GM12878 (cell line): ENCODE data around the gene LAP3. TPM values are rescaled to one million over a fixed set of nuclear protein-coding genes. Genes with fewer than 3 reads are reported as not detected.
A peak's percentile ranks its signal among the peaks of the same experiment; 100 is the strongest.

Source experiments
- CBX3 ChIP-seq: fragments of 200-600 bp; sonication (generic); IDR thresholded peaks from 2 replicates; pipeline ENCODE4 v1.6.1; 2016; ENCODE audit warnings: low read depth, borderline replicate concordance
- CHD1 ChIP-seq: IDR thresholded peaks from 2 replicates; pipeline ENCODE4 v1.6.1; 2012; ENCODE audit warnings: low read depth, low read length, improper control_type of control experiment
- CHD4 ChIP-seq: fragments of 200-600 bp; sonication (generic); IDR thresholded peaks from 2 replicates; pipeline ENCODE4 v1.6.1; 2016; ENCODE audit warnings: mild to moderate bottlenecking
- CREM ChIP-seq: IDR thresholded peaks from 2 replicates; pipeline ENCODE4 v1.6.1; 2014; ENCODE audit warnings: antibody characterized with exemption, low read depth
- CTCF ChIP-seq, 3 experiments: IDR thresholded peaks in 2 of 3; conservative IDR thresholded peaks in 1 of 3; 2 replicates each; pipeline ENCODE4 v1.5.1; 2011; ENCODE audit warnings: low read depth in 3 of 3, low read length in 3 of 3, mild to moderate bottlenecking in 3 of 3, control low read depth in 2 of 3, moderate library complexity in 2 of 3, inconsistent platforms in 1 of 3, mixed read lengths in 1 of 3; ENCODE audit not compliant: control insufficient read depth in 2 of 3, insufficient read depth in 1 of 3; ENCODE audit errors: extremely low read depth in 1 of 3
- HDAC2 ChIP-seq: fragments of 200-600 bp; sonication (generic); IDR thresholded peaks from 2 replicates; pipeline ENCODE4 v1.6.1; 2017
- HDAC6 ChIP-seq: fragments of 200-600 bp; sonication (generic); IDR thresholded peaks from one replicate; pipeline ENCODE4 v1.8.0; 2017; ENCODE audit warnings: antibody characterized with exemption; ENCODE audit not compliant: unreplicated experiment
- MEF2A ChIP-seq: IDR thresholded peaks from 2 replicates; pipeline ENCODE4 v1.6.1; 2011; ENCODE audit warnings: low read depth, mild to moderate bottlenecking, low read length, moderate library complexity; ENCODE audit not compliant: insufficient read depth
- MYB ChIP-seq: fragments of 150-350 bp; IDR thresholded peaks from 2 replicates; pipeline ENCODE4 v1.6.1; 2014; ENCODE audit warnings: mild to moderate bottlenecking, low read depth, low read length, borderline replicate concordance
- MYC ChIP-seq: IDR thresholded peaks from 2 replicates; pipeline ENCODE4 v1.6.1; 2011; ENCODE audit warnings: mild to moderate bottlenecking, low read length, moderate library complexity, inconsistent platforms; ENCODE audit not compliant: insufficient read depth, insufficient replicate concordance, insufficient read length, severe bottlenecking
- NFXL1 ChIP-seq: fragments of 450-650 bp; IDR thresholded peaks from 2 replicates; pipeline ENCODE4 v1.6.1; 2017; ENCODE audit warnings: antibody characterized with exemption, mild to moderate bottlenecking, borderline replicate concordance
- NFYA ChIP-seq: IDR thresholded peaks from 2 replicates; pipeline ENCODE4 v1.6.1; 2011; ENCODE audit warnings: low read depth, mild to moderate bottlenecking, low read length, improper control_type of control experiment, borderline replicate concordance
- NR2C1 ChIP-seq: fragments of 450-650 bp; IDR thresholded peaks from 2 replicates; pipeline ENCODE4 v1.6.1; 2017; ENCODE audit warnings: antibody characterized with exemption, mild to moderate bottlenecking, moderate library complexity
- PAX5 ChIP-seq: IDR thresholded peaks from 2 replicates; pipeline ENCODE4 v1.6.1; 2011; ENCODE audit warnings: low read depth, low read length, borderline replicate concordance
- PKNOX1 ChIP-seq: fragments of 450-650 bp; IDR thresholded peaks from 2 replicates; pipeline ENCODE4 v1.6.1; 2016; ENCODE audit warnings: mild to moderate bottlenecking
- RUNX3 ChIP-seq: IDR thresholded peaks from 2 replicates; pipeline ENCODE4 v1.6.1; 2012; ENCODE audit warnings: low read length, inconsistent platforms
- SMARCA5 ChIP-seq: fragments of 450-650 bp; IDR thresholded peaks from 2 replicates; pipeline ENCODE4 v1.6.1; 2017; ENCODE audit warnings: mild to moderate bottlenecking
- SMC3 ChIP-seq: IDR thresholded peaks from 2 replicates; pipeline ENCODE4 v1.6.1; 2011; ENCODE audit warnings: low read length, improper control_type of control experiment, borderline replicate concordance
- SPI1 ChIP-seq: IDR thresholded peaks from 2 replicates; pipeline ENCODE4 v1.6.1; 2011; ENCODE audit warnings: low read depth, mild to moderate bottlenecking, low read length, moderate library complexity, borderline replicate concordance; ENCODE audit not compliant: insufficient read depth
- STAT1 ChIP-seq: fragments of 450-650 bp; conservative IDR thresholded peaks from 2 replicates; pipeline ENCODE4 v1.6.1; 2014; ENCODE audit warnings: antibody characterized with exemption, mild to moderate bottlenecking
- STAT3 ChIP-seq: IDR thresholded peaks from 2 replicates; pipeline ENCODE4 v1.6.1; 2011; ENCODE audit warnings: low read depth, low read length, improper control_type of control experiment
- TCF7 ChIP-seq: IDR thresholded peaks from 2 replicates; pipeline ENCODE4 v1.6.1; 2014; ENCODE audit warnings: antibody characterized with exemption, borderline replicate concordance
- WRNIP1 ChIP-seq: IDR thresholded peaks from 2 replicates; pipeline ENCODE4 v1.6.1; 2011; ENCODE audit warnings: low read depth, low read length, improper control_type of control experiment, borderline replicate concordance
- ZNF207 ChIP-seq: fragments of 450-650 bp; IDR thresholded peaks from 2 replicates; pipeline ENCODE4 v1.6.1; 2014; ENCODE audit warnings: antibody characterized with exemption, mild to moderate bottlenecking, borderline replicate concordance
- polyA plus RNA-seq, 11 experiments: library from polyadenylated mRNA; depleted of rRNA in 4 of 11; unstranded in 6 of 11; stranded (reverse) in 5 of 11; fragments of >200 nt; fragmentation: Nextera tagmentation in 4 of 11; fragmentation: Illumina TruSeq in 1 of 11; extraction: Ambion mirVana in 4 of 11; extraction: Trizol in 1 of 11; gene quantifications; 1 replicate in 1 of 11; 2 replicates in 10 of 11; pipeline versions ENCODE4 v1.2.1 to v1.2.3, GENCODE V29; 2011 to 2016; ENCODE audit warnings: inconsistent platforms in 2 of 11, missing spikeins in 2 of 11, low read depth in 1 of 11
- total RNA-seq, 4 experiments: library from RNA; depleted of rRNA in 3 of 4; stranded (reverse); fragments of >200 nt in 3 of 4; fragmentation: Illumina TruSeq in 1 of 4; extraction: Trizol in 1 of 4; gene quantifications; 2 replicates each; pipeline versions ENCODE4 v1.2.1 to v1.2.3, GENCODE V29; 2013 to 2021
- TF ChIP-seq, protein P1 (sequence below): fragments of 450-650 bp; IDR thresholded peaks from 2 replicates; pipeline ENCODE4 v1.6.1; 2016; ENCODE audit warnings: mild to moderate bottlenecking, moderate library complexity, borderline replicate concordance

LAP3 gene
- total and polyA plus RNA-seq, 10 of the 15 experiments (the other 5 are each of a cell fraction or from before 2014, with no cell fraction given): 134 to 249 (median 204) TPM

- TF ChIP-seq NR2C1 (no peak), MYB (no peak), HDAC6 (peak; percentile 46), CREM (peak; percentile 76), STAT3 (no peak), HDAC2 (no peak), MEF2A (no peak), PAX5 (0 out of 2 replicates have a peak, but pooled peaks have one; percentile 36), PKNOX1 (peak; percentile 74), SPI1 (no peak), RUNX3 (peak; percentile 62), MYC (peak; percentile 51), CHD1 (no peak), SMARCA5 (0 out of 2 replicates have a peak, but pooled peaks have one; percentile 70), CTCF (IDR thresholded peaks at IDR 0.05 in 2 of 3, conservative IDR thresholded peaks at IDR 0.05 in 1 of 3; ENCODE audit: control insufficient read depth in 2 of 3, extremely low read depth in 1 of 3, insufficient read depth in 1 of 3, low read depth in 3 of 3, low read length in 3 of 3) (no peak), CBX3 (no peak), WRNIP1 (no peak), NFXL1 (no peak), CHD4 (no peak), TCF7 (no peak), STAT1 (peak; percentile 86; the same call in 1 of the 2 replicates), SMC3 (no peak), NFYA (no peak), ZNF207 (peak; percentile 75; the same call in 1 of the 2 replicates)
- TF ChIP-seq, protein P1, sequence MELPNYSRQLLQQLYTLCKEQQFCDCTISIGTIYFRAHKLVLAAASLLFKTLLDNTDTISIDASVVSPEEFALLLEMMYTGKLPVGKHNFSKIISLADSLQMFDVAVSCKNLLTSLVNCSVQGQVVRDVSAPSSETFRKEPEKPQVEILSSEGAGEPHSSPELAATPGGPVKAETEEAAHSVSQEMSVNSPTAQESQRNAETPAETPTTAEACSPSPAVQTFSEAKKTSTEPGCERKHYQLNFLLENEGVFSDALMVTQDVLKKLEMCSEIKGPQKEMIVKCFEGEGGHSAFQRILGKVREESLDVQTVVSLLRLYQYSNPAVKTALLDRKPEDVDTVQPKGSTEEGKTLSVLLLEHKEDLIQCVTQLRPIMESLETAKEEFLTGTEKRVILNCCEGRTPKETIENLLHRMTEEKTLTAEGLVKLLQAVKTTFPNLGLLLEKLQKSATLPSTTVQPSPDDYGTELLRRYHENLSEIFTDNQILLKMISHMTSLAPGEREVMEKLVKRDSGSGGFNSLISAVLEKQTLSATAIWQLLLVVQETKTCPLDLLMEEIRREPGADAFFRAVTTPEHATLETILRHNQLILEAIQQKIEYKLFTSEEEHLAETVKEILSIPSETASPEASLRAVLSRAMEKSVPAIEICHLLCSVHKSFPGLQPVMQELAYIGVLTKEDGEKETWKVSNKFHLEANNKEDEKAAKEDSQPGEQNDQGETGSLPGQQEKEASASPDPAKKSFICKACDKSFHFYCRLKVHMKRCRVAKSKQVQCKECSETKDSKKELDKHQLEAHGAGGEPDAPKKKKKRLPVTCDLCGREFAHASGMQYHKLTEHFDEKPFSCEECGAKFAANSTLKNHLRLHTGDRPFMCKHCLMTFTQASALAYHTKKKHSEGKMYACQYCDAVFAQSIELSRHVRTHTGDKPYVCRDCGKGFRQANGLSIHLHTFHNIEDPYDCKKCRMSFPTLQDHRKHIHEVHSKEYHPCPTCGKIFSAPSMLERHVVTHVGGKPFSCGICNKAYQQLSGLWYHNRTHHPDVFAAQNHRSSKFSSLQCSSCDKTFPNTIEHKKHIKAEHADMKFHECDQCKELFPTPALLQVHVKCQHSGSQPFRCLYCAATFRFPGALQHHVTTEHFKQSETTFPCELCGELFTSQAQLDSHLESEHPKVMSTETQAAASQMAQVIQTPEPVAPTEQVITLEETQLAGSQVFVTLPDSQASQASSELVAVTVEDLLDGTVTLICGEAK: no peak
Measured at GRCh38 chr4:17576932-17577664, at the start of gene LAP3 (continued).
